Esophagus muscularis mucosa (tissue), 3 donors: ENCODE results near the gene TMEM125.

Experiments
- POLR2A ChIP-seq: fragments of 450-650 bp; IDR thresholded peaks from one replicate; pipeline ENCODE4 v1.6.1; 2017; ENCODE audit warnings: antibody characterized with exemption, moderate library complexity, mild to moderate bottlenecking, low read depth
- TF ChIP-seq, protein P1 (sequence below), 3 experiments: fragments of 200-600 bp in 2 of 3; fragments of 450-650 bp in 1 of 3; sonication (generic) in 2 of 3; IDR thresholded peaks; one replicate each; pipeline ENCODE4 v1.5.1; 2017 to 2019; ENCODE audit warnings: antibody characterized with exemption in 3 of 3, mild to moderate bottlenecking in 2 of 3, moderate library complexity in 1 of 3

DNA sequence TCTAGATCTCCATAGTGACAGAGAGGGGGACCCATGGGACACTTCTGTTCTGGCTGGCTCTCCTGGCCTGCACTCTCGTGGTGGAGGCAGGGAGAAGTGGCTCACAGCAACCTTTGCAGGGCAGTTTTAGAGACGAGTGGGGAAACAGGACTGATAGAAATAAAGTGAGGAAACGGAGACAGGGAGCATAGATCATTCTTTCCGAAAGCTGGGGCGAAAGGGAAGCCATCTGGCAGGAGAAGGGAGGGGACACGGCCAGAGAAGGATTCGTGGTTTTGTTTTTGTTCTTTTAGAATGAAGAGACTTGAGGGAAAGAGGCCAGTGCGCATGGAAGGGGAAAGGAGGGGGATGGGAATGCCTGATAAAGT is 34.5 kb downstream of the TMEM125 start:
- TF ChIP-seq, protein P1, sequence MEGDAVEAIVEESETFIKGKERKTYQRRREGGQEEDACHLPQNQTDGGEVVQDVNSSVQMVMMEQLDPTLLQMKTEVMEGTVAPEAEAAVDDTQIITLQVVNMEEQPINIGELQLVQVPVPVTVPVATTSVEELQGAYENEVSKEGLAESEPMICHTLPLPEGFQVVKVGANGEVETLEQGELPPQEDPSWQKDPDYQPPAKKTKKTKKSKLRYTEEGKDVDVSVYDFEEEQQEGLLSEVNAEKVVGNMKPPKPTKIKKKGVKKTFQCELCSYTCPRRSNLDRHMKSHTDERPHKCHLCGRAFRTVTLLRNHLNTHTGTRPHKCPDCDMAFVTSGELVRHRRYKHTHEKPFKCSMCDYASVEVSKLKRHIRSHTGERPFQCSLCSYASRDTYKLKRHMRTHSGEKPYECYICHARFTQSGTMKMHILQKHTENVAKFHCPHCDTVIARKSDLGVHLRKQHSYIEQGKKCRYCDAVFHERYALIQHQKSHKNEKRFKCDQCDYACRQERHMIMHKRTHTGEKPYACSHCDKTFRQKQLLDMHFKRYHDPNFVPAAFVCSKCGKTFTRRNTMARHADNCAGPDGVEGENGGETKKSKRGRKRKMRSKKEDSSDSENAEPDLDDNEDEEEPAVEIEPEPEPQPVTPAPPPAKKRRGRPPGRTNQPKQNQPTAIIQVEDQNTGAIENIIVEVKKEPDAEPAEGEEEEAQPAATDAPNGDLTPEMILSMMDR (IDR thresholded peaks at IDR 0.05): no peak
- no peak for TF ChIP-seq POLR2A
